Gastroesophageal sphincter (tissue), 3 donors: ENCODE measurements around the gene LRCOL1.

Source experiments
- CTCF ChIP-seq, 4 experiments: fragments of 200-600 bp in 2 of 4; fragments of 450-650 bp in 2 of 4; sonication (generic) in 1 of 4; IDR thresholded peaks; one replicate each; pipeline ENCODE4 v1.5.1; 2017 to 2019; ENCODE audit warnings: antibody characterized with exemption in 4 of 4, mild to moderate bottlenecking in 2 of 4, moderate library complexity in 2 of 4
- EP300 ChIP-seq: sonication (generic); formaldehyde crosslinking; IDR thresholded peaks from one replicate; pipeline ENCODE4 v1.6.1; 2017; ENCODE audit warnings: antibody characterized with exemption, mild to moderate bottlenecking
- POLR2A ChIP-seq, 2 donors: fragments of 450-650 bp; IDR thresholded peaks; one replicate each; pipeline ENCODE4 v1.6.1; 2017; ENCODE audit warnings: antibody characterized with exemption in 2 of 2, mild to moderate bottlenecking in 2 of 2, moderate library complexity in 1 of 2
- POLR2AphosphoS5 ChIP-seq: sonication (generic); formaldehyde crosslinking; IDR thresholded peaks from one replicate; pipeline ENCODE4 v1.6.1; 2017; ENCODE audit warnings: antibody characterized with exemption

- TF ChIP-seq CTCF (IDR thresholded peaks at IDR 0.05) (no peak), POLR2AphosphoS5 (no peak), POLR2A (IDR thresholded peaks at IDR 0.05) (no peak), EP300 (no peak)
Measured at GRCh38 chr12:132647858-132648257, 37.5 kb upstream of the LRCOL1 start.
